Hepatocyte (in vitro differentiated cells): ENCODE data around the gene MCRS1.

Source experiments
- EZH2 ChIP-seq: fragments of 200-600 bp; sonication (generic); IDR thresholded peaks from 2 replicates; pipeline ENCODE4 v1.6.1; 2016; ENCODE audit warnings: antibody characterized with exemption, mild to moderate bottlenecking, borderline replicate concordance
- EZH2phosphoT487 ChIP-seq: fragments of 200-600 bp; sonication (generic); IDR thresholded peaks from one replicate; pipeline ENCODE4 v1.6.1; 2018; ENCODE audit warnings: antibody characterized with exemption, mild to moderate bottlenecking, low read depth, moderate library complexity; ENCODE audit not compliant: unreplicated experiment, severe bottlenecking
- TF ChIP-seq, protein P1 (sequence below): fragments of 200-600 bp; sonication (generic); IDR thresholded peaks from 2 replicates; pipeline ENCODE4 v1.5.1; 2016; ENCODE audit warnings: antibody characterized with exemption, mild to moderate bottlenecking; ENCODE audit not compliant: poor library complexity

DNA sequence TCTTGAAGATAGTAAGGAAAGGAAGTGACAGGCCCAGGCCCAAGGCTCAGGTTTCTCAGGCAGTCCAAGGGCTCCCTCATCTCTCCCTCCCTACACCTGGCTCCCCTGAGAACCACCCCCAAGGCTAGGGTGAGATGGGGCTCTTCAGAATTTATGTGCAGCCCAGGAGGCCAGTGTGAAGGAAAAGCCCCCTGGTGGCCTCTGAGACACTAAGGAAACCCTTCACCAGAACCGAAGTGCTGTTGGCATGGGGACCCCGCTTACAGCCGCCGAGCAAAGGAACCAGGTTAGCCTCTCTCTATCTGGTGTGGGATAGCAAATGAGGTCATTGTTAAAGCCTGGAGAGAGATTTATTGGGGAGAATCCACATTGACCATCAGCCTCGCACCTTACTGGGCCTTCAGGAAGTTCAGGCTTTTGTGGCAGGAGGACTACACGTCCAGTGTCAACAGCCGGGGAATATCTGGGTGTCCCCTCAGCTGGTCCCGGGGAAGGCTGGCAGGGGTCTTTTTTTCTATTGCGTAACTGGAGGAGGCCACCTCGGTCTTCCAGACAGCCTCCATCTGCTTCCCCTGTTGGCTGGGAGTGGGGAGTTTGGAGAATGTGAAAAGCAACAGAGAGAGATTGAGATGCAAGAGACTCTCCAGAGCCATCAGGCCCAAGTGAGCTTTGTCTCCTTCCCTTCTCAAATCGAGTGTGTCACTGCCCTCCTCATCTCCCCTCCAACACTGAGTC lies 19.4 kb upstream of the MCRS1 start:
- TF ChIP-seq, protein P1, sequence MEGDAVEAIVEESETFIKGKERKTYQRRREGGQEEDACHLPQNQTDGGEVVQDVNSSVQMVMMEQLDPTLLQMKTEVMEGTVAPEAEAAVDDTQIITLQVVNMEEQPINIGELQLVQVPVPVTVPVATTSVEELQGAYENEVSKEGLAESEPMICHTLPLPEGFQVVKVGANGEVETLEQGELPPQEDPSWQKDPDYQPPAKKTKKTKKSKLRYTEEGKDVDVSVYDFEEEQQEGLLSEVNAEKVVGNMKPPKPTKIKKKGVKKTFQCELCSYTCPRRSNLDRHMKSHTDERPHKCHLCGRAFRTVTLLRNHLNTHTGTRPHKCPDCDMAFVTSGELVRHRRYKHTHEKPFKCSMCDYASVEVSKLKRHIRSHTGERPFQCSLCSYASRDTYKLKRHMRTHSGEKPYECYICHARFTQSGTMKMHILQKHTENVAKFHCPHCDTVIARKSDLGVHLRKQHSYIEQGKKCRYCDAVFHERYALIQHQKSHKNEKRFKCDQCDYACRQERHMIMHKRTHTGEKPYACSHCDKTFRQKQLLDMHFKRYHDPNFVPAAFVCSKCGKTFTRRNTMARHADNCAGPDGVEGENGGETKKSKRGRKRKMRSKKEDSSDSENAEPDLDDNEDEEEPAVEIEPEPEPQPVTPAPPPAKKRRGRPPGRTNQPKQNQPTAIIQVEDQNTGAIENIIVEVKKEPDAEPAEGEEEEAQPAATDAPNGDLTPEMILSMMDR = no peak
- TF ChIP-seq EZH2phosphoT487 (no peak), EZH2 (no peak)
